Activated gamma-delta T cell treated with anti-CD3 and anti-CD28 coated beads, Interleukin-2, amount 50 U/mL, for 16 hours (primary cell): ENCODE measurements around the gene ARID4B.
A peak's percentile ranks its signal among the peaks of the same experiment; 100 is the strongest.
"Not testable (repeated sequence)": the region's sequence is repeated elsewhere in the genome, so short reads cannot be mapped to it uniquely, and the experiment has no call there.

Source experiments
- DNase-seq: peaks from one replicate; pipeline ENCODE4 v3.0.0-alpha.2; 2020; ENCODE audit warnings: low read depth

Gene ARID4B

DNA sequence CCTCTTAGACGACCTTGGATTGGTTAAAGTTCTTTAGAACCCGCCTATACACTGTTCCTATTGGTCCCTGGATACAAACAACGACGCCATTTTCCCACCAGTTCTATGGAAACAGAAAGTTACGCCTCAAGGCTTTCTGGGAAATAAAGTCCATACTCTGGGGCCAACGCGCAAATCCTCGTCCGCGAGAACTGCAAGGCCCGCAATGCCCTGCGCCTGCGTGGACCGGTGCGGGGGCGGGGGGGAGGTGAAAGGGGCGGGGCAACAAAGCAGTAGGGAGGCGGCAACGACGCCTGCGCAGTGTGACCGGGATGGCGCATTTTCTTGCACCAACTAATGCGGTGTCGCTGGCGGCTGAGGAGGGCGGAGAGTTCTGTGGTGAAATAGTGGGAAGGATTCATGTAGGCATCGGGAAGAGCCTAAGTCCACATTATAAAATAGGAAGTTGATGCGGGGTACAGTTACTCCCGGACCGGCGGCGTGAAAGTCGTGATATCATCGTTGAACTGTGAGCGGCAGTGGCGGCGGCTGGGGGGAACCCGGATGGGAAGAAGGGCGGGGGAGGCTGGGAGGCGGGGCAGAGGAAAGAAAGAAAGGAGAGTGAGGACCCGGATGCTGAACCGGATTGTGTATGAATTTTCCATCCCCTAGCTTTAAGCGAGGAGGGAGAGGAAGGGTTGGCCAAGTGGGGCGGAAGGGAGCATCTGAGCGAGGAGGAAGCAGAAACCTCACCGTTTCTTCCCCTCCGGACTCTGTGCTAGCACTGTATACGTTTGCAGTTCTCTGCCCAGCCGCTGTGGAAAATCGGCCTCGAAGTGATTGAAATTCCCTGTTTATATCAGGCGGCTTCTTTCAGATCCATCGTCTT, 526 bp upstream of the ARID4B start, which contains the start of gene GGPS1:
Gene GGPS1, plus strand, starts transcription at position 300 of the 868 bp plus-strand sequence. CDS start 6,695 bp downstream, outside the sequence.
- peak; percentile 99 for DNase-seq

DNA sequence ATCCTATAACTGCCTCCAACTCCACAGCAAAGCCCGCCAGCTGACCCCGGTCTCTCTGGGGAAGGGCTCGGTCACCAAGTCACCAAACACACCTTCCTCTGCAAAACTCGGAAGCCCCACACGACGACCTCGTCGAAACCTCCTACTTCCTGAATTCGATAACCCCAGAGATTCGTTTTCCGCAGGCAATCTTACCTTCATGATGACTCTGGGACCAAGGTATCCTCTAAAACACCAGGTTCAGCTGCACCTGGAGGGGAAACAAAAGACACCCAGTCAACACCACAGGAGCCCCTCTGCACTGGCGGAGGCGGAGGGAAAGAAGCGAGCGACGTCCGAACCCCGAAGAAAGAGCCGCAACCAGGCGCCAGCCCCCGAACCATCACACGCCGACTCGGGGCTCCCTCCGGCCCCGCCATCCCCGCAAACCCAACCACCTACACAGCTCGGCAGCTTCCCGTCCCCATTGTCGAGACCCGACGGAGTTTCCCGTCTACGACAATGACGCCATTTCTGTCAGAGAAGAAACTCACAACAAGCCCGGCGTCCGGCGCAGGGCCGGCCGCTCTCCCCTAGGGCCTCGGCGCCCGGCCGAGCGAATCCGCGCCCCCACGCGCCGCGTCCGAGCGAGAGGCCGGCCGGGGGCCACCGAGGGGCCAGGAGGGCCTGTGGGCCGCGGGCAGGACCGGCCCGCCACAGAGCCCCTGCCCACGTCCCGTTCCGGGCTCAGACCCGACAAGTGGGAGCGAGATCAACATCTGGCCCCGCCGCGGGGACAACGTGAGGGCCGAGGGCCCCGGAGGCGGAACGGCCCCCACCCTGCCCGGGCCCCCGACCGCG, 1.0 kb downstream of the ARID4B start:
- peak; percentile 62 for DNase-seq

DNA sequence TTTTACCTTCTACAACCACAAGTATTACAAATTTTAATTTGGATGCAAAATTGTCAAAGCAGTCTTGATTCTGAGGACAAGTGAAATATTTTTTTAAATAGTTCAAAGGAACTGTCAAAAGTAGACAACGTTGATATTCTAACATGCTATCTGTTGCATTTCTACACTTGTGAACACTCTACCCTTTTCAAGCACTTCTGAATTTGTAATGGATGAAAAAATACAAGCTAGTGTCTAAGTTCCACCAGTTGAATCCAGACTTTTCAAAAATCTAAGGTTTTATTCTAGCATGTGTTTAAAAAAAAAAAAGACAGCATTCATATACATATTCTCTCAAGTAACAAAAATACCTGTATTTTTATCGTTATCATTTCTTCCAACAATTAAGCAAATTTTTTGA, 2.1 kb downstream of the ARID4B start:
- no peak for DNase-seq

DNA sequence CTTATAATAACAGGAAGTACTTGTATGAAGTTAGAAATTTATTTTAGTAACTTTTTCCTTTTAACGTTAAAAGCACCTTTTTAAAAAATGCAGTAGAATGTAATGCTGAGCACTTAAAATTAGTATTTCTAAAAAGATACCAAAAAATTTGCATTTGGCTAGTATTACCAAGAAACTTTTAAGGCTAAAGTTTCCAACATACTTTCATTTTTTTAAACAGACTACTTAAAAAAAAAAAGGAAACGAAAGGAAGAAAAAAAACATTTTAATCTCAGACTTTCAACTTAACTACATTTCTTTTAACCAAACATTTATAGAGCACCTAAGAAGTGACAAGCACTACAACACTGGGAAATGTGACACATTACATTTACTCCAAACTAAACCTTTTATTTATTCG, 2.8 kb downstream of the ARID4B start:
- DNase-seq, result no peak

DNA sequence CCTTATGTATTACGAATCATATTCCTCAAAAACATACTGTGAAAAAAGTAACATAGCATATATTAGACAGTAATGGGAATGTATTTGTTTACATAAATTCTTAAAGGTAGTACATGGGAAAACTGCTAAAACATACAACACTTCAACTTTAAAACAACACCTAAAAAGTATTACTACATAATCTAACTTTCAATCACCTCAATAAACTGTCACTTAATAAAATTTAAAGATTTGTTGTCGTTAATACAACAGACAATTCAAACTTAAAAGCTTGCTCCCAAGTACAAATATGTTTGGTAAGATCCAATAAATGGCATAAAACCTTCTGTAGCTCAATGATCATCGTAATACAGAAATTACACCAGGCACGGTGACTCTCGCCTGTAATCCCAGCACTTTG, 3.7 kb downstream of the ARID4B start:
- no peak for DNase-seq

DNA sequence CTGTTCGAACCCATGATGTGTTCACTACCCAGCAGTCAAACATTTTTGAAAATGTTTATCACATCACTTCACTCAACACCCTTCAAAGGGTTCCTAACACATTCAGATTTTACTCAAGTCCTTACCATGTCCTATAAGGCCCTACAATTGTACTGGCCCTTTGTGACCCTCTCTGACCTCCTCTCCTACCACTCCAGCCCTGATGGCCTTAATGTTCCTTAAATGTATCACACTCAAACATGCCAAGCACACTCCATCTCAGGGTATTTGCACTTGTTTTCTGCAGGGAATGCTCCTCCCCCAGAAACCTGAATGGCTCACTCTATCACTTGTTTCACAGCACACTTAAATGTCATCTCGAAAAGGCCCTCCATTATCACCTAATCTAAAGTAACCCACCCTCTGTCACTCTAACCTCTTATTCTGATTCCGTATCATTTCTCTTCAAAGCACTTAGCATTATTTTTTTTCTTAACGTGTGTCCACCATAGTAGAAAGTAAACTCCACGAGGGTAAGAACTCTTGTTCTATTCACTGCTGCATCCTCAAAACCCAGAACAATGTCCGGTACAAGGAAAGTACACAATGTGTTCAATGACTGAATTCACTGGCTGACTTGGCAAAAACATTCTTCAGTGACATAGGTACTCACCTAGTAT, 7.3 kb downstream of the ARID4B start:
- no peak for DNase-seq

DNA sequence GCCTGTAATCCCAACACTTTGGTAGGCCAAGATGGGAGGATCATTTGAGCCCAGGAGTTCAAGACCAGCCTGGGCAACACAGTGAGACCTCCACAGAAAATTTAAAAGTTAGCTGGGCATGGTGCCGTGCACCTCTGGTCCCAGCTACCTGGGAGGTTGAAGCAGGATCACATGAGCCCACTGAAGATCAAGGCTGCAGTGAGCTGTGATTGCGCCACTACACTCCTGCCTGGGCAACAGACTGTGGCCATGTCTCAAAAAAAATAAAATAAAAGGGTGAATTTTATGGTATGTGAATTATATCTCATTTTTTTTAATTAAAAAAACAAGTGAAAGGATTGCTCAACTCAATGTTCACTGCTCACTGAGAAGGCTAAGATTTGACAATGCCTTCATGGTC, 8.7 kb downstream of the ARID4B start:
- DNase-seq, result no peak

DNA sequence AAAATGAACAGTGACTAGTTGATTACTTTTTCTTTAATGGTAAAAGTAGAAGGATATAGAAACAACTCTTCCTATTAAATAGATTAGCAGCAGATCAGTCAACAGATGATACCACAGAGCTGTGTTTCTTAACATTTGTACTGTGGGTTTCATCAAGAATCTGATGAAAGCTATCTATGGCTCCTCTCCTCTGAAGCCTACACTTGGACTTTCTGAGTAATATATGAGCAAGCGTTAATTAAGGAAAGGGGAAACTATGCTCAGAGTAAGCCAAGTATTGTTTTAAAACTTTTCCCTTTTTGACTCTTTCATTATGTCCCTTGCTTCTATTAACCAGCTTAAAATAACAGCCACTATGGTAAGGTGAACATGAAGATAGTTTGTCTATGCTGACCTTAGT, 10.8 kb downstream of the ARID4B start:
- no peak for DNase-seq

DNA sequence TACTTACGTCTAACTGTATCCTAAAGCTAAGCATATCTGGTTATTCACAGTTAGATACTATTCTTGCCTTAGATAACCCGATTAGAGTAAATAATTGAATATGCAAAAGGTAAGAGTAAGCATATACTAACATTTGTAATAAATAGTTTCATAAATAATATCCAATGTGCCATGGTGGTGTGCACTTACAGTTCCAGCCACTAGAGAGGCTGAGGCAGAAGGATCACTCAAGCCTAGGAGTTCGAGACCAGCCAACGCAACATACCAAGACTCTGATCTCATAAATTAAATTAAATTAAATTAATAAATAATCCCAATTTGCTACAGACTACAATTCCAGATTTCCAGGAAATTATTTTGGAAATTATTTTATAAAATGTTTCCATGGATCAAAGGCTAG, 12.2 kb downstream of the ARID4B start:
- no peak for DNase-seq

DNA sequence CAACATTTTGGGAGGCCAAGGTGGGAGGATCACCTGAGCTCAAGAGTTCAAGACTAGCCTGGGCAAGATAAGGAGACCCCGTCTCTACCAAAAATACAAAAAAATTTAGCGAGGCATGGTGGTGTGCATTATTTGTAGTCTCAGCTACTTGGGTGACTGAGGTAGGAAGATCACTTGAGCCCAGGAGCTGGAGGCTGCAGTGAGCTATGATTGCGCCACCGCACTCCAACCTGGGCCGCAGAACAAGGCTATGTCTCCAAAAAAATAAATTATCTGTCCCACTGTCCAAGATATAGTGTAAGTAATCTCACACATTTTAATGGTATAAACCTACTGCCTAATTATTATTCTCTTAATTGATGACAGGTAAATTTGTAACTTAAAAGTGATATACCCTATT, 12.8 kb downstream of the ARID4B start:
- no peak for DNase-seq

DNA sequence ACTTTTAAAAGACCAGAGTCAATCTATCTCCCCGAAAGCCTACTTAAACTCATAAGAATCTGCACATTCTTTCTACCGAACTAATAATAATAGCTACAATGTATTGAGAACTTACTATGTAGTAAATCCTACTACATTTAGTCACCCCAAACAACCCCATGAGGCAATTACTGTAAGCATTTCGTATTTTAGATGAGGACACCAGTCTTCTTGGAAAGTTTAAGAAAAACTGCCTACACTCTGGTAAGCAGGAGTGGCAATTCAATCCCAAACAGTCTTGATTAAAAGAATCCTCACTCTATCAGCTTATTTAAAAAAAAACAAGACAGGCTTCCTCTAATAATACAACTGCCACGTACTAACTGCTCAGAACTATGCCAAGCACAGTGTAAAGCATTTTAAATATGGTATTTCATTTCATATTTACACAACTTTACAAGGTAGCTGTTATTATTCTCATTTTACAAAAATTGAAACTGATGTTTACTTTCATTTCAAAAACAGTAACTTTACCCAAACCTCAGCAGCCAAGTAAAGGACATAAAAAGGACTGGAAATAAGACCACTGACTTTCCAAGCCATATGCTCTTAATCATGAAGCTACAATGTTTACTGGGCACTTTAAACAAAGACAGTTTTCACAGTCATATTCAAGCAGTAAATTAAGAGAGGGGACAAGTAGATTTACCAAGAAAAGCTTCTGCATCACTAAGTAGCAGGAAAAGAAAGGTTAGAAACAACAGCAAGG, 13.9 kb downstream of the ARID4B start:
- DNase-seq, result no peak

DNA sequence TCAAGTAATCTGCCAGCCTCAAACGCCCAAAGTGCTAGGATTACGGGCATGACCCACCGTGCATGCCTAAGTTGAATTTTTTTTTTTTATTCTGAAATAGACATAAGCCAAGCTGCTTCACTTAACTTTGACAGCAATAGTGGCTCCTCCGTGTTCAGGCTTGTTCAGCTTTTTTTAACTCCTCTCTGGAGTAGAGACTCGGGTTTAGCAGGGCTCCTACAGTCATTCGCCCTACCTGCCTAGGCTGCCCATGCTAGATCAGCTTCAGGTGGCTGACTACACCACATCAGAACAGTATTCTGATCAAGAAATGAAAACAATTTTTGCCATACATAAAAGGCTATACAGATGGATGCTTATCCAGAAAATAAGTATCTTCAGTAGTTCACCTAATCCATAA, 14.7 kb downstream of the ARID4B start:
- DNase-seq, result no peak

DNA sequence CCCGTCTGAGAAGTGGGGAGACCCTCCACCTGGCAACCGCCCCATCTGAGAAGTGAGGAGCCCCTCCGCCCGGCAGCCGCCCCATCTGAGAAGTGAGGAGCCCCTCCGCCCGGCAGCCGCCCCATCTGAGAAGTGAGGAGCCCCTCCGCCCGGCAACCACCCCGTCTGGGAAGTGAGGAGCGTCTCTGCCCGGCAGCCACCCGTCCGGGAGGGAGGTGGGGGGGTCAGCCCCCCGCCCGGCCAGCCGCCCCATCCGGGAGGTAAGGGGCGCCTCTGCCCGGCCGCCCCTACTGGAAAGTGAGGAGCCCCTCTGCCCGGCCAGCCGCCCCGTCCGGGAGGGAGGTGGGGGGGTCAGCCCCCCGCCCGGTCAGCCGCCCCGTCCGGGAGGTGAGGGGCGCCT, 18.8 kb downstream of the ARID4B start:
- not testable (repeated sequence) for DNase-seq

DNA sequence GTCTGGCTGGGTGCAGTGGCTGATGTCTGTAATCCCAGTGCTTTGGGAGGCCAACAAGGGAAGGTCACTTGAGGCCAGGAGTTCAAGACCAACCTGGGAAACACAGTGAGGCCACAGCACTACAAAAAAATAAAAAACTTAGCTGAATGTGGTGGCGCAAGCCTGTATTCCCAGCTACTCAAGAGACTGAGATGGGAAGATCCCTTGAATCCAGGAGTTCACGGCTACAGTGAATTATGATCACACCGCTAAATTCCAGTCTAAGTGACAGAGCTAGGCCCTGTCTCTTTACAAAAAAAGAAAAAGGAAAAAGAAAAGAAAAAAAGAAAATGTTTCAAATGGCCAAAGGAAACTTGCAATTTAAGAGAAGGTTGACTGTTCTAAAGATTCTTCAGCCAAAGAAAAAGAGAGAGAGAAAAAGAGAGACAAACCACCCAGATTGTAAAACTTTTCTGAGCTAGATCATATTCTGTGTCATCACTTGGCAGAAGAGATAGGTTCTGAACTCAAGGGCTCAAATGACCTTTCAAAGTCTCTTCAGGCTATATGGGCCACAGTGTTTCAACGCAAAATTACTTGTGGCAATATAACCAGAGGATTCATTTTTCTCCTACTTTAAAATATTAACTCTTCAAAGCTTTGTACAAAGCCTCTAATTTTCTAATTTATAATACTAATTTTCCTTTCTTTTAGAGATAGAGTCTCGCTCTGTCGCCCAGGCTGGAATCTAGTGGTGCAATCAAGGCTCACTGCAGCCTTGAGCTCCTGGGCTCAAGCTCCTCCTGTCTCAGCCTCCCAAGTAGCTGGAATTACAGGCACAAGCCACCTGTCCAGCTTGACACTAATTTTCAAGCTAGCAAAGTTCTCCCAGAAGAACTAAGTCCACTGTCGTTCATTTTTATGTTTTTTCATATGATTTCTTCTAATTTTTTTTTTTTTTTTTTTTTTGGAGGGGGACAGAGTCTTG, 20.5 kb downstream of the ARID4B start:
- no peak for DNase-seq

DNA sequence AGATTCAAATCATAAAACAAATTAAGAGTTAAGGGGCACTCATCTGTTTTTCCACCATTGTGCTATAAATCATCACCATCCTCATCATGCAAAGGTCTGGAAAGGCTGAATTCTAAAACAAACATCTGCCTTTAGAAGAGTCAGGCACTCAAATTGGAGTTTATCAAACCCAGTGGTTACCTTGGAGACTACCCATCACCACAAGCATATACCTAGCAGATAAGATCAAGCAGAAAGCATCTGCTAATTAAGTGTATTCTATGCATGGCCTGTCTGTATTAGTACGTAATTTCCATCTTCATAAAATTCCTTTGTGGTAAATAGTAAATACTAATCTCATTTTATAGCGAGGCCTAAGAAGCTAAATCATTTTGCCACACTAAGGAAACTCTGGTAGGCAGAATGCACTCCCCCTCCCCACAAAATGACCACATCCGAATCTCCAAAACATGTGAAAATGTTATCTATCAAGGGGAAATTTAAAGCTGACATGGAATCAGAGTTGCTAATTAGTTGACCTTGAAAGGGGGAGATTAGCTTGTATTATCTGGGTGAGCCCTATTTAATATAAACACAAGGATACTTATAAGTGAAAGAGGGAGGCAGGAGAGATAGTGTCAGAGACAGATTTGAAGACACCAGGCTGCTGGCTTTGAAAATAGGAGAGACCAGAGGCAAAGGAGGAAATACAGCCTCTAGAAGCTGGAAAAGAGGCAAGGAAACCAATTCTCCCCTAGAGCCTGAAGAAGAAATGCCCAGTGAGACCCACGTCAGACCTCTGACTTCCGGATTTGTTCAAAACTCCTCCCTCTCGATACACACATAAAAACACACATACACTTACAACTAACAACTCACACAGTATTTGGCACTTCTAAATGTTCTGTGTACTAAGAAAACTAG, 23.2 kb downstream of the ARID4B start:
- no peak for DNase-seq

DNA sequence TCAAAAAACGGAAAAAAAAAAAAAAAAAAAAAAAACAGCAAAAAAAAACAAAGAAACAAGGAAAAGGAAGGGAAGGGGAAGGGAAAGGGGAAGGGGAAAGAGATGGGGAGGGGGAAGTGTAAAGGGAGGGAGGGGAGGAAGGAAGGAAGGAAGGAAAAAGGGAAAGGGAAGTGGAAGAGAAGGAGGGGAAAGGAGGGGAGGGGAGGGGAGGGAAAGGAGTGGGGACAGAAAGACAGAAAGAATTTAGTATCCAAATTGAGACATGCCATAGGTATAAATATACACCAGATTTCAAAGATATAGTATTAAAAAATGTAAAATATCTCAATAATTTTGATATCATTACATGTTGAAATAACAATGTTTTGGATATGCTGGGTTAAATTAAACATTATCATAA, 25.8 kb downstream of the ARID4B start:
- no peak for DNase-seq

DNA sequence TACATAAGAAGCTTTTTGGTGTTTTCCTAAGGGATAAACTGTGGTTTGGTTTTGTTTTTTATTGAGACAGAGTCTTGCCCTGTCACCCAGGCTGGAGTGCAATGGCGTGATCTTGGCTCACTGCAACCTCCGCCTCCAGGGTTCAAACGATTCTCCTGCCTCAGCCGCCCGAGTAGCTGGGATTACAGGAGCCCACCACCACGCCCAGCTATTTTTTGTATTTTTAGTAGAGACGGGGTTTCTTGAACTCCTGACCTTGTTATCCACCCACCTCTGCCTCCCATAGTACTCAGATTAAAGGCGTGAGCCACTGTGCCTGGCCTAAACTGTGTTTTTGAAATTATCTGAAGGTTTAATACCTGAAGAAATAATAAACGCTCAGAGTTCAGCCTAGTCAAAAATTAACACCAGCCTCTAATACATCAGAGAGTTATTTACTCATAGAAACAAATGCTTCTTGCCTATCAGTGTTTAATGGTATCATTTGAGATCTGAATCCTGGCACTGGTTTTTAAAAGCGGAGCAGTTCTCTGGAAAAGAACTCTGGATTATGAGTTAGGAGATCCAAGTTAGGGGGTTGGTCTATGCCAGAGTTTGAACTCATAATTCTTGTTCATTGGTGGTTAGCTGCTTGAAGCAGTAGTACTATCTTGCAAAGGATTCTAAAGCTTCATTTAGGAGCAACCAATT, 28.7 kb downstream of the ARID4B start:
- DNase-seq, result no peak

DNA sequence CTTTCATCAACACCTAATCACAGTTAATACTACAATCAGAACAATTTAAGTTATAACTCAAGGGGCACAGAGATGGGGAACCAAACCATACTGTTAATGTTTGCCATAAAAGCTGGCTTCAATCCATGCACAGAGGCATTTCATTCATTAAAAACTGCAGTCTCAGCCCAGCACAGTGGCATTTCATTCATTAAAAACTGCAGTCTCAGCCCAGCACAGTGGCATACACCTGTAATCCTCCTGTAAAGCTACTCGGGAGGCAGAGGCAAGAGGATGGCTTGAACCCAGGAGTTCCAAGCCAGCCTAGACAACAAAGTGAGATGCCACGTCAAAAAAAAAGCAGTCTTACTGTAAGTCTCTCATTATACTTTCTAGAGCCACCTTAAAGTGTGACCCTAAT, 29.2 kb downstream of the ARID4B start:
- no peak for DNase-seq

DNA sequence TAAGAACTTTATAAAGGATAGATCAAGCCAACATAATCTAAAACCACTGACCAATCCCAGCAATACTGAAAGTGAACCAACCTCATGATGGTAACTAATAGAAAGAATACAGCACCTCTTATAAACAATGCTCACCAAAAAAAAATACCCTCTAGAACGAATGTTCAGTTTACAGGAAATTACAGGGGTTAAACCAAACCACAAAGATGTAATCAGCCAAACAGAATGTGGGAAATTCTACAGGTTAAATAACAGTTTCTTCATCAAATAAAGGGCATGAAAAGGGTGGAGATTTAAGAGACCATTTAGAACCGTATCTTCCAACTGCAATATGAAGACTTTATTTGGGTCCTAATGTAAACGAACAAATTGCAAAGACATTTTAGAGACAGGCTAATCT, 30.4 kb downstream of the ARID4B start:
- no peak for DNase-seq
